Stimulated activated CD8-positive, alpha-beta memory T cell treated with anti-CD3 and anti-CD28 coated beads, Interleukin-12 subunit alpha, Interleukin-12 subunit beta, amount 100 ng/mL, for 24 hours (primary cell): ENCODE results near the gene BAZ1A.
"Not testable (repeated sequence)": the region's sequence is repeated elsewhere in the genome, so short reads cannot be mapped to it uniquely, and the experiment has no call there.

Experiments used
- DNase-seq: peaks from one replicate; pipeline ENCODE4 v3.0.0-alpha.2; 2020; ENCODE audit errors: extremely low read depth

The BAZ1A gene

DNA sequence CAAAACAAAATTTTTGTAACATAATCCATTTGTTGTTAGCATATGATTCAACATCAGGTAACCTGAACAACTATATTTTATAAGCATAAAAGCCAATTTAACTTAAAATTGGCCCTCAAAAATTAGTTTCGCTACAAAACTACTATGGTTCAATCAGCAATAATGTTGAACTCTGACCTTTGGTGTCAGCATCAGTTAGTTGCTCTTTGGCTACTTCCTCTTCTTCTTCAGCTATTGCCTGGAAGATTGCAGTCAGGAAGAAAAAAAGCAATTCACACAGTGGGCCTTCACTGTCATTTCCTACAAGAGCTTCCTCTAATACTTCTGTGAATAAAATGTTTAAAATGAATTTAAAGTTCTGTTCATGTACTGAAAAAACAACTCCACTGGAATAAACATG, 82.6 kb downstream of the BAZ1A start:
- DNase-seq, result no peak

DNA sequence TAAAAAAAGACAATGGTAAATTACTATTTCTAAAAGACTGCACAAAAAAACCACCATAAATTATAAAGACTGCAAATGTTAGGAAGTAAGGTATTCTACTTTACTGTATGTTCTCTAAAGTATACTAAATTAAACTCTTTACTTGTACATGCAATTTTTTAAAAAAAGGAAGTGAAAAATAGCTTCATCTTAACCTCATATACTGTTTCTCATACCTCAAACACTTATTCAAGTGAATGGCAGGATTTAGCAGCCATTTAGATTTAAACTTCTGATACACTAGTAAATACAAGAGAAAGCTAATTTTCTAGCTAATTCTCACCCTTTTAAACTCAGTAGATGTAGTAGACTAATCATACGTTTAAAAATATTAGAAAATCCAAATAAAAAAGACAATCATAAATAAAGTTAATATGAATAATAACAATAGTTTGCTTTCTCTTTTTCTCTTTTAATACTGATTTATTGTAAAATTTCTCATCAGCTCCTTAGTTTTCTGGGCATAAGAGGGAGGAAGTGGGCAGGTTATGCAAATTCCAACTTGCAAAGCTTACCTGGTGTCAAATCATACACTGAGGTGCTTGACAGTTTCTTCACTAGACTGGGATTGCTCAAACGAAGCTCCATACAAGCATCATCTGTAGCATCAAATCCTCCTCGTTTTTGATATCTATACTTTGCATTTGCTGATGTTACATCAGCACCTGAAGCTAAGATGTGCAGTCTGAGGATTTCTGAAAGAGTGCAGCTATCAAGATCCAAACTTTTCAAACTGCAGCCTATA, 89.7 kb downstream of the BAZ1A start:
- no peak for DNase-seq

DNA sequence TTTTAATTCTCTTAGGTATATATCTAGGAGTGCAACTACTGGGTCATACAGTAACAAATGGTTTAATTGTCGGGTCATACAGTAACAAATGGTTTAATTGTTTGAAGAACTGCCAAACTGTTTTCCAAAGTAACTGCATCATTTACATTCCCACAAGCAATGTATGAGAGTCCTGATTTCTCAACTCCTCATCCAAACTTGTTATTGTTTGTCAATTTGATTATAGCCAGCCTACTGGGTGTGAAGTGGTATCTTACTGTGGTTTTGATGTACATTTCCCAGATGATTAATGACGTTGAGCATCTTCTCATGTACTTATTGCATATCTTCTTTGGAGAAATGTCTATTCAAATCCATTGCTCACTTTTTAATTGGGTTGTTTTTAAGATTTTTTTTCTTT, 93.1 kb downstream of the BAZ1A start:
- DNase-seq, result no peak

DNA sequence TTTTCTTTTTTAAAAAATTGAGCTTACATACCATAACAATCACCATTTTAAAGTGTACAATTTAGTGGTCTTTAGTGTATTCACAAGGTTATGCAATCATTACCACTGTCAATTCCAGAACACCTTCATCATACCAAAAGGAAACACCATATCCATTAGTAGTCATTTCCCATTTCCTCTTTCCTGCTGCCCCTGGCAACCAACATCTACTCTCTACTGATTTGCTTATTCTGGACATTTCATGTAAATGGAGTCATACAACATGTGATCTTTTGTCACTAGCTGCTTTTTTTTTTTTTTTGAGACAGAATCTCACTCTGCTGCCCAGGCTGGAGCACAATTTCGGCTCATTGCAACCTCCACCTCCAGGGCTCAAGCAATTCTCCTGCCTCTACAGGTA, 93.9 kb downstream of the BAZ1A start:
- no peak for DNase-seq

DNA sequence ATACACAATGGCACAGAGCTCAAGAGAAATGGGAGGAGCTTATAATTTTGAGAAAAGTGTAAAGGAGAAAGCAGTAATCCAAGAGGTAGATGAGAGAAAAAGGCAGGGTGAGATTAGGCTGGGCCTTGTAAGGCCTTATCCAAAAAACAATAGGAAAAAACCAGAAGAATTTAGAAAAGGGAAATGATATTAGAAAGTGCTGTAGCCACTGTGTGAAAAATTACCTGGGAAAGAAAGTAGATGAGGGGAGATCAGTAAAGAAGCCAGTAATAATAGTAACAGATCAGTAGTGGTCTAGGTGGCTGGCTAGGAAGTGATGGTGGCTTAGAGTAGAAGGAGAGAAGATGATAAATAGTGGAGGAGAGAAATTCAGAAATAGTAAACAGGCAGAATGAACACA, 94.5 kb downstream of the BAZ1A start:
- DNase-seq, result no peak

DNA sequence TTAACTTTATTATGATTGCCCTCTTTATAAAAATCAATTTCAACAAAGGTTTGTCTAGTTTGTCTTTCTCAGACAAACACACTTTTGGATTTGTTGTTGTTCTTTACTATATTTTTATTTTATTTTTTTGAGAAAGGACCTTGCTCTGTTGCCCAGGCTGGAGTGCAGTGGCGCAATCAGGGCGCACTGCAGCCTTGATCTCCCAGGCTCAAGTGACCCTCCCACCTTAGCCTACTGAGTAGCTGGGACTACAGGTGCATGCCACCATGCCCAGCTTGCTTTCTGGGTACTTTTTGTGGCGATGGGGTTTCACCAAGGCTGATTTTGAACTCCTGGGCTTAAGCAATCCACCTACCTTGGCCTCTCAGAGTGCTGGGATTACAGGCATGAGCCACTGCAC, 96.4 kb downstream of the BAZ1A start:
- no peak for DNase-seq

DNA sequence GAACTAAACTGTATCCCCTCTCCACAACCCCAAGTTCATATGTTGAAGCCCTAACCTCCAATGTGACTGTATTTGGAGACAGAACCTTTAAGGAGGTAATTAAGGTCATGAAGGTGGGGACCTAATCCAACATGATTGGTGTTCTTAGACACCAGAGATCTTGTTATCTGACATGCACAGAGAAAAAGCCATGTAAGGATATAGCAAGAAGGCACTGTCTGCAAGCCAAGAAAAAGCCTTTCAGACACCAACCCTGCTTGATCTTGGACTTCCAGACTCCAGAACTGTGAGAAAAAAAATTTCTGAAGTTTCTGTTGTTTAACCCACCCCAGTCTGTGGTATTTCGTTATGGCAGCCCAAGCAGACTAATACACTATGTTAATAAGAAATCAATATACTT, 98.5 kb downstream of the BAZ1A start:
- no peak for DNase-seq

DNA sequence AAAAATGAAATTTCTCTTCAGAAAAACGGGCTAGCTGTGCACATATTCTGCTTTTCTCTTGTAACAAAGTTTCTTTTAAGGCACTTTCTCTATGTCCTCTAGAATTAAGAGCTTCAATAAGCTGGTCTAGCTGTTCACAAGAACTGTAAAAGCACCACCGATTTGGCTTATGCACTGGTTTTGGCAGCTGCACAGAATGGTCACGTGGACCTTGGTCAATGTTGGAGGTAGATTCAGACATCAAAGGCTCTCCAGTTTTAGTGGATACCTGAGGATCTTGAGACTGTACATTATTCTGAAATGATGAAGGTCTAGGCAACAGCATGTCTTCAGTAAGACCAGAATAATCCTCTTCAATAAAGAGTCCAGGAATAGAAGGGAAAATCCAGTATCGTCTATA, 99.2 kb downstream of the BAZ1A start:
- DNase-seq, result no peak

DNA sequence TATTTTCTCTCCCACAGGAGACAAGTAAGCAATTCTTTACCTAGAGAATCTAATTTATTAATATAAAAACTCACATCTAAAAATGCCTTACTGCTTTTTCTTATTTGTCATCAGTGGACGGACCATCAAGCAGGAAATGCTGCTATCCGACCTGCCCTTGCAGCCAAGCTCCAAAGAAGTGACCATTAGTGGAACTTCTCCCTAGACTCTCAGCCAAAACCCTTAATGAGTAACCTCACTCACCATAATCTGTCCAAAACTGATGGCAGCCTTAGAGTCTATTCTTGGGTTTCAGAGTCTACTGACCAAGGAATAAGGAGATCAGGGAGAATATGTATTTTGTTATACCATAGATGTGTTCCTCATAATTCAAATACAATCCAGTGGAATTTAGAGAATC, 99.8 kb downstream of the BAZ1A start:
- no peak for DNase-seq

DNA sequence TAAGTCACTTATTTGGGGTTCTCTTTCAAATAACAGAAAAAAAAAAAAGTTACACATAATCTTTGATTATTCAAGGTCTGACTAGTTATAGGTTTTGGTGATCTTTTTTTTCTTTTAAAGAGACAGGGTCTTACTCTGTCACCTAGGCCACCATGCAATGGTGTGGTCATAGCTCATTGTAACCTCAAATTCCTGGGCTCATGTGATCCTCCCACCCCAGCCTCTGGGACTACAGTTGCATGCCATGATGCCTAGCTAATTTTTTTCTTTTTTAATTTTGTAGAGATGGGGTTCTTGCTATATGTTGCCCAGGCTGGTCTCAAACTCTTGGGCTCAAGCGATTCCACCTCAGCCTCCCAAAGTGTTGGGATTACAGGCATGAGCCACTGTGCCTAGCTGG, 104.3 kb downstream of the BAZ1A start:
- no peak for DNase-seq

DNA sequence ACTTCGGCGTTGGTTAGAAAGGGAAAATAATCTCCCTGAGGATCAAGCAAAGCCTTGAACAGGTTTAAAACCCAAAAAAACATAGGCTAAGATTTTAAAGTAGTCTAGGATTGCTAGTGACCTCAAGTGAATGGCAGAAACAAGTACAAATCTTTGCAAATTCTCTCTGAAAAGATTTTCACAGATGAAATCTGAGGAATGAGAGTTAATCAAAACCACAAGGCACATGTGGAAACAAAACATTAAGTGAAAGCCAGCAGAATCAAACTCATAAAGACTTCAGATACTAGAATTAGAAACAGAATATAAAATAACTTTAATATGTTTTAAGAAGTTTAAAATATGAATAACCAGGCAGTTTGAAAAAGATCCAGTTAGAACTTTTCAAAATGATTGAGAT, 108.6 kb downstream of the BAZ1A start:
- DNase-seq, result no peak

DNA sequence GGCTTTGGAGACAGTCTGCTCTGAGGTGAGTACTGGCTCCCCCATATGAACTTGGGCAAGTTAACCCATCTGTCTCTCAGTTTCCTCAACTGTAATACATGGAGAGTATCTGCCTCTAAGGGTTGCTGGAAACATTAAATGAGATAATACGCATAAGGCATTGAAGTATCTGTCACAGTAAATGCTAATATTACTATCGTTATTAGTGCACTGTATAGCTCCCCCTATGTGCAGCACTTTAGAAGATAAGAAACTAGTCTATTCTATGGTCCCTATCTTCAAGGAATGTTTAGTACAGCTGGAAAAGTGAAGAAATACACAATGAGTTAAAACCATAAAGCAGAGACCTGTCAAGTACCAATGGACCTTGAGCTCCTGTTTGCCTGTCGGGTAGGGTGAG, 109.1 kb downstream of the BAZ1A start:
- DNase-seq, result no peak

DNA sequence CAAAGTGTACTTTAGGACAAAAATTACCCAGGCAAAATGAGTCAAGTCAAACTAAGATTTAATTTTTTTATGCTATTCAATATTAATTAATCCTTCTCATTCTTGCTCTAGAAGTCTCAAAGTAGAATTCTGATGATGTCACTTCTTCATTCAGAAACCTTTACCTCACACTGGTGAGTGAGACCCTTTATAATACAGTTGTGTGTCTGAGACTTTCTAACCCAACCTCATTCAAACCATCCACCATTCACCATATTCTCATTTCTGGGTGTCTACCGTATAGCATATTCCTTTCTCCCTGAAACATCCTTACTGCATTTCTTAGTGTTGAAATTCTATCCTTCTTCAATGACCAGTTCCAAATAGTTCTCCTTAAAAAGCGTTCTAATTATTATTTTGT, 119.9 kb downstream of the BAZ1A start:
- no peak for DNase-seq

DNA sequence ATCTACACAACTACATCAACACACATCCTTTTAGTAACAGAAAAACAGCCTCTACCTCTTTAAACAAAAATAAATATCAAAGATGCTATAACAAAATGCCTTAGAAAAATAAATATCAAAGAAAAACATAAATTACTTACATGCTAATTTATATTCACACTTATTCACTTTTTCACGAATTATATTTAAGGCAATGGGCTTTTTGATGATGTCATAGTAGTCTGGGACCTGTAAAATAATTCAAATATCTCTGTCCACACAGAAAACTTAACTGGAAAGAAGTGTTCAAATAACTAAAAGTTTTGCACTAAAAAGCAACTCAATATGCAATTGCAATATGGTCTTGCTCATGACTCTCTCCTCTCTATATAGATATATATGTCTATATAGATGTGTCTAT, 120.5 kb downstream of the BAZ1A start:
- no peak for DNase-seq

DNA sequence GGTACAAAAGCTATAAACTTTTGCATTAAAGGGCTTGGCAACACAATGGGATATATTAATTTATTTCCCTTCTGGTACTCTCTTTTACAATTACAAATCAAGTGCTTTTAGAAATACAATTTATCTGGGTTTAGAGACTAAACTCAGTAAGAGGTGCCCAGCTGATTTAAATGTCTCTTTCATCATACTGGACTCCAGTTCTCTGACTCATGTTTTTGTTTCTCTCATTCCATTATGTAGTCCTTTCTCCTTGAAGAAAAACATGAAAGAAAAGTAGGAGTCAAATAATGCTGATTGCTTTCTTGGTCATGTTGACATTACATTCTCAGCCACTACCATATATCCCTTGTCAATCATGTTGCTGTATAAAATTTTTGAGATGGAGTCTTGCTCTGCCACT, 124.5 kb downstream of the BAZ1A start:
- DNase-seq, result no peak

DNA sequence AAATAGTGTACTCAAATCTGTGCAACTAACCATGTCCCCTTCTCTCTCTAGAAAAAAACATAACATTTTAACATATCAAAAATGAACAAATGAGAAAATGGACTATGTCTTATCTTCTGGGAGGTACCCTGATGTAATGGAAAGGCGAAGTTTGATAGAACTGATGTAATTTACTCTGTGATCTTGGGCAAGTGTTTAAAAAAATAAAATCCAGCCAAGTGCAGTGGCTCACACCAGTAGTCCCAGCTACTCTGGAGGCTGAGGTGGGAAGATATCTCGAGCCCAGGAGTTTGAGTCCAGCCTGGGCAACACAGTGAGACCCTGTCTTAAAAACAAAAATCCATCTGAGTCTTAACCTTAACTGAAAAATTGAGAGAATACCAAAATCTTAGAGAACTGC, 124.9 kb downstream of the BAZ1A start:
- no peak for DNase-seq

DNA sequence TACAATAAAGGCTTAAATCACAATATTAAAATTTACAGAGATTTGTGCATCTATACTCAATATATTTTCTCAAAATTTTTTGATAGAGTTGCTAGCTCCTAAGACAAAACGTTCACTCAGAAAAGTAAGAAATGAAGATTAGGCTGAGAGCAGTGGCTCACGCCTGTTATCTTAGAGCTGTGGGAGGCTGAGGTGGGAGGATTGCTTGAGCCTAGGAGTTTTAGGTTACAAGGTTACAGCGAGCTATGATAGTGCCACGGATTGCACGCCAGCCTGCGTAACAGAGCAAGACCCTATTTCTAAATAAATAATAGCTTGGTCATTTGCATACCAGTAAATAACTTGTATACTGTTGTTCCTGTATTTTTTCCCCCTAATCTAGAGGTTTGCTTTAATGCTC, 125.8 kb downstream of the BAZ1A start:
- DNase-seq, result no peak

DNA sequence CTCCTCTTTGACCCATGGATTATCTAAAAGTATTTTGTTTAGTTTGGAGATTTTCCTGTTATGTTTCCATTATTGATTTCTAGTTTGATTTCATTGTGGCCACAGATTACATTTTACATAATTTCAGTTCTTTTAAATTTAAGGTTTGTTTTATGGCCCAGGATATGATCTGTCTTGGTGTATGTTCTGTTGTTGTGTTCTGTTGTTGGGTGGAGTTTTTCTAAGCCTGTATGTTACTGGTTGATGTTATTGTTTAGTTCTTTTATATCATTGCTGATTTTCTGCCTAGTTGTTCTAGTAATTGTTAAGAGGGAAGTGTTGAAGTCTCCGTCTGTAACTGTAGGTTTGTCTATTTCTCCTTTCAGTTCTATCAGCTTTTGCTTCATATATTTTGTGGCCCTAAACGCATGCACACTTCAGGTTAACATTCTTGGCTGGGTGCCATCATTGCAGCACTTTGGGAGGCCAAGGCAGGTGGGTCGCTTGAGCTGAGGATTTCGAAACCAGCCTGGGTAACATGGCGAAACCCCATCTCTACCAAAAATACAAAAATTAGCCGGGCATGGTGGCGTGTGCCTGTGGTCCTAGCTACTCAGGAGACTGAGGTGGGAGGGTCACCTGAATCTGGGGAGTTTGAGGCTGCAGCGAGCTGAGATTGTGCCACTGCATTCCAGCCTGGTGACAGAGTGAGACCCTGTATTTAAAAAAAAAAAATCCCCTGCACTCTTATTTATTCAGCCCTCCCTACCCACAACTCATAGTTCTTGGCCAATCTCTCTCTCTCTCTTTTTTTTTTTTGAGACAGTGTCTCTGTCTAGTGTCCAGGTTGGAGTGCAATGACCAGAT, 132.7 kb downstream of the BAZ1A start:
- DNase-seq, result no peak

DNA sequence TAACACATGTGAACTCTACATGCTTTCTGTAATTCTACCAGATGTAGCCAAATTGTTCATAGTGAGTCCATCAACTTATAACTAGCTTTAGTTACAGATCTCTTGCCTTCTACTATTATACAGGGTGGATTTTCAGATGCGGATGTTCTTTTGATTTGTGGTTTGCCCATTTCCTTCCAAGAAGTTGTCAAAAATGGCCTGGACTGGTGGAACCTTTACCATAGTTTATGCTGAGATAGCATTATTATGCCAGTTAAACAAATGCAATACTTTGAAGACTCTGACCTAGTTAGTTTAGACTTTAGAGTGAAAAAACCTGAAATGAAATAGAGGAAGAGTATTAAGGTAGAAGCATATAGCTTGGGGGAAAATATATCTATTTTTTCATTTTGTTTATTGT, 133.3 kb downstream of the BAZ1A start:
- no peak for DNase-seq

DNA sequence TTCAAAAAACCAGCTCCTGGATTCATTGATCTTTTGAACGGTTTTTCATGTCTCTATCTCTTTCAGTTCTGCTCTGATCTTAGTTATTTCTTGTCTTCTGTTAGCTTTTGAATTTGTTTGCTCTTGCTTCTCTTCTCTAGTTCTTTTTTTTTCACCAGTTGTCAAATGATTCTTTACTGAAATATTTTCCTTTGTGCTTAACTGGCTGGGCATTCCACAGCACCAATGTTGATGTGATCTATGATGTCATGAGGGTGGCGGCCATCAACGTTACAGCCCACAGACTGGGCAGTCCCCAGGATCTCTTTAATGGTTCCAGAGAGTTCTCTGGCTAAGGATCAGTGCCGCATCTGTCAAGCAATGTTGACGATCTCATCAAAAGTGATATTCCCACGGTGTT, 135.0 kb downstream of the BAZ1A start:
- not testable (repeated sequence) for DNase-seq

DNA sequence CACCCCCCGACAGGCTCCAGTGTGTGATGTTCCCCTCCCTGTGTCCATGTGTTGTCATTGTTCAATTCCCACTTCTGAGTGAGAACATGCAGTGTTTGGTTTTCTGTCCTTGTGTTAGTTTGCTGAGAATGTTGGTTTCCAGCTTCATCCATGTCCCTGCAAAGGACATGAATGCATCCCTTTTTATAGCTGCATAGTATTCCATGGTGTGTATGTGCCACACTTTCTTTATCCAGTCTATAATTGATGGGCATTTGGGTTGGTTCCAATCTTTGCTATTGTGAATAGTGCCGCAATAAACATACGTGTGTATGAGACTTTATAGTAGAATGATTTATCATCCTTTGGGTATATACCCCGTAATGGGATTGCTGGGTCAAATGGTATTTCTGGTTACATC, 138.1 kb downstream of the BAZ1A start:
- not testable (repeated sequence) for DNase-seq

DNA sequence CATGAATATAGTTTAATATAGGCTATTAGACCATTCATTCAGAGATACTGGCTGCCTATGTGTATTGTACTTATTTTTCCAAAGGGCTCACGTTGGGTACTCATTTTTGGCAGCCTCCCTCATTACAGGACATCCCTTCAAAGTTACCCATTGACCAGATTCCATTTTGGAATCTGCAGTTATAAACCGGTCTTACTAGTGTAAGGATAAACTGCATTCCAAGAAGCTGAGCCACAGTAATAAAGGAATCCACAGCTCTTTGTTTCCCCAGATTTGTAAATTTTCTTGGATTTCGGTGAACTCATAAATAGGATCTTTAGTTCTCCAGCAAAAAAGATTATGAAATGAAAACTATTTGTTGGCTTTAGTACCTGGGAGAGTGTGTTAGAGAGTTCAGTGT, 141.9 kb downstream of the BAZ1A start:
- no peak for DNase-seq

DNA sequence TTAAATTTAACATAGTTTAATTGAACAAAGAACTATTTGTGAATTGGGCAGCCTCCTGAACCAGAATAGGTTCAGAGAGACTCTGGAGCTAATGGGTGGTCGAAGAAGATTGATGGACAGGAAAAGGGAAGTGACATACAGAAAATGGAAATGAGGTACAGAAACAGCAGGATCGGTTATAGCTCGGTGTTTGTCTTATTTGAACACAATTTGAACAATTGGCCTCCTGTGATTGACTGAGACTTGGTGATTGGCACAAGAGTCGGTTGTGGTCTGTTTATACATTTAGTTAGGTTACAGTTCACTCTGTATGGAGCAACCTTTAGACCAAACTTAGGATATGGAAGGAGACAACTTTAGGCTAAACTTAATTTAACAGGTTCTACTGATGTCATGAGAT, 142.4 kb downstream of the BAZ1A start:
- no peak for DNase-seq
